PC-9 (cell line): ENCODE data around the gene SCRT2. TPM values are rescaled to one million over a fixed set of nuclear protein-coding genes. Genes with fewer than 3 reads are reported as not detected.

Experiments used
- BruUV-seq: library from RNA; stranded (reverse); fragments of 400-500 nt; replicated peaks from 2 replicates; lab custom pipeline; 2021; lab: Mats Ljungman, UMichigan
- CTCF ChIA-PET: fragments of 300-600 bp; sonication (Branson Sonifier 250); formaldehyde crosslinking; loops from one replicate; lab custom pipeline; 2022; ENCODE audit warnings: antibody characterized with exemption; lab: Charles Lee
- POLR2A ChIA-PET: fragments of 300-600 bp; sonication (Branson Sonifier 250); formaldehyde crosslinking; loops from one replicate; lab custom pipeline; 2022; ENCODE audit warnings: antibody characterized with exemption; ENCODE audit not compliant: unreplicated experiment; lab: Charles Lee
- DNase-seq, 2 experiments: peaks; one replicate each; pipeline versions ENCODE4 v3.0.0 to v3.0.0-alpha.2; 2015 to 2022; ENCODE audit warnings: mixed read lengths in 1 of 2
- H2AFZ ChIP-seq: fragments of 200-600 bp; sonication (generic); 2 replicates; pipeline ENCODE4 v1.8.1; 2017; ENCODE audit warnings: antibody characterized with exemption
- H3F3A ChIP-seq: fragments of 200-600 bp; sonication (generic); 2 replicates; pipeline ENCODE4 v1.8.1; 2017; ENCODE audit warnings: antibody characterized with exemption, mild to moderate bottlenecking, low read depth; ENCODE audit not compliant: insufficient read depth
- H3K27ac ChIP-seq: fragments of 200-600 bp; sonication (generic); 2 replicates; pipeline ENCODE4 v1.6.1; 2016; ENCODE audit warnings: mixed run types
- H3K27me3 ChIP-seq: fragments of 200-600 bp; sonication (generic); 2 replicates; pipeline ENCODE4 v1.6.1; 2016; ENCODE audit warnings: low read depth, mixed run types; ENCODE audit not compliant: insufficient read depth
- H3K36me3 ChIP-seq: fragments of 200-600 bp; sonication (generic); 2 replicates; pipeline ENCODE4 v1.6.1; 2016; ENCODE audit warnings: low read depth, mixed run types
- H3K4me1 ChIP-seq: fragments of 200-600 bp; sonication (generic); replicated peaks from 2 replicates; pipeline ENCODE4 v1.6.1; 2016; ENCODE audit warnings: mixed run types; ENCODE audit not compliant: insufficient read depth
- H3K4me2 ChIP-seq: fragments of 200-600 bp; sonication (generic); 2 replicates; pipeline ENCODE4 v1.6.1; 2017; ENCODE audit warnings: mixed run types
- H3K4me3 ChIP-seq: fragments of 200-600 bp; sonication (generic); 2 replicates; pipeline ENCODE4 v1.6.1; 2016; ENCODE audit warnings: mixed run types
- H3K79me2 ChIP-seq: fragments of 200-600 bp; sonication (generic); 2 replicates; pipeline ENCODE4 v1.6.1; 2017; ENCODE audit warnings: low read depth, mixed run types
- H3K9me2 ChIP-seq: fragments of 200-600 bp; sonication (generic); 2 replicates; pipeline ENCODE4 v1.8.1; 2017; ENCODE audit warnings: mild to moderate bottlenecking; ENCODE audit not compliant: insufficient read depth
- H3K9me3 ChIP-seq: fragments of 200-600 bp; sonication (generic); 2 replicates; pipeline ENCODE4 v1.8.1; 2016; ENCODE audit warnings: low read depth; ENCODE audit not compliant: insufficient read depth
- H4K20me1 ChIP-seq: fragments of 200-600 bp; sonication (generic); 2 replicates; pipeline ENCODE4 v1.8.1; 2017; ENCODE audit not compliant: insufficient read depth
- EZH2 ChIP-seq: fragments of 200-600 bp; sonication (generic); IDR thresholded peaks from 2 replicates; pipeline ENCODE4 v1.8.0; 2017; ENCODE audit warnings: antibody characterized with exemption, low read depth
- intact Hi-C: fragments of 100-400 bp; cut with micrococcal nuclease; formaldehyde crosslinking; loops from one replicate; pipeline ENCODE4 v1.10.0; 2022; ENCODE audit not compliant: unreplicated experiment
- total RNA-seq: library from RNA; stranded (reverse); gene quantifications from 2 replicates; pipeline ENCODE4 v1.2.3, GENCODE V29; 2021
- TF ChIP-seq, protein P1 (sequence below): fragments of 200-600 bp; sonication (generic); conservative IDR thresholded peaks from 2 replicates; pipeline ENCODE4 v1.6.1; 2017; ENCODE audit warnings: mixed run types, antibody characterized with exemption, mild to moderate bottlenecking, moderate library complexity

SCRT2 gene
- total RNA-seq, 1 experiment from 2014 or later, result not detected

DNA sequence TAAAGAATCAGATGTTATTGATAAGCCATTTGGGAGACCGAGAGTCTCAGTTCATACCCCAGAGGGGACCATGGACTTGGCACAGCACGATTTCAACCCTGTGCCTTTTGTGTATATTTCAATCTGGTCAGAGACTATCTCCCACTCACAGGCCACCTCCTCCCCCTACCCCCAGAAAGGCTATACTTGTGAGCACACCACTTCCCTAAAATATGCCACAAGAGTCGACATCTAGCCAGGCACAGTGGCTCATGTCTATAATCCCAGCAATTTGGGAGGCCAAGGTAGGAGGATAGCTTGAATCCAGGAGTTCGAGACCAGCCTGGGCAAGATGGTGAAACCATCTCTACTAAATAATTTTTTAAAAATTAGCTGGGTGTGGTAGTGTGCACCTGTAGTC, 51.9 kb downstream of the SCRT2 start:
- Histone ChIP-seq H3K4me1 (no peaks in the 10 kb centered on the region), H3K4me3 (no peak overlapping the region), H3K27ac (no peak overlapping the region), H2AFZ (no peak overlapping the region), H3K79me2 (no peaks in the 10 kb centered on the region), H3F3A (no peaks in the 10 kb centered on the region), H3K4me2 (no peak overlapping the region), H3K9me3 (no peaks in the 10 kb centered on the region), H3K36me3 (no peaks in the 10 kb centered on the region), H3K9me2 (no peaks in the 10 kb centered on the region), H4K20me1 (no peaks in the 10 kb centered on the region), H3K27me3 (peaks cover 89% of the 10 kb centered on the region)
- BruUV-seq, result no TSS peak
- CTCF ChIA-PET, result no interaction called here
- no peak for TF ChIP-seq EZH2
- TF ChIP-seq, protein P1, sequence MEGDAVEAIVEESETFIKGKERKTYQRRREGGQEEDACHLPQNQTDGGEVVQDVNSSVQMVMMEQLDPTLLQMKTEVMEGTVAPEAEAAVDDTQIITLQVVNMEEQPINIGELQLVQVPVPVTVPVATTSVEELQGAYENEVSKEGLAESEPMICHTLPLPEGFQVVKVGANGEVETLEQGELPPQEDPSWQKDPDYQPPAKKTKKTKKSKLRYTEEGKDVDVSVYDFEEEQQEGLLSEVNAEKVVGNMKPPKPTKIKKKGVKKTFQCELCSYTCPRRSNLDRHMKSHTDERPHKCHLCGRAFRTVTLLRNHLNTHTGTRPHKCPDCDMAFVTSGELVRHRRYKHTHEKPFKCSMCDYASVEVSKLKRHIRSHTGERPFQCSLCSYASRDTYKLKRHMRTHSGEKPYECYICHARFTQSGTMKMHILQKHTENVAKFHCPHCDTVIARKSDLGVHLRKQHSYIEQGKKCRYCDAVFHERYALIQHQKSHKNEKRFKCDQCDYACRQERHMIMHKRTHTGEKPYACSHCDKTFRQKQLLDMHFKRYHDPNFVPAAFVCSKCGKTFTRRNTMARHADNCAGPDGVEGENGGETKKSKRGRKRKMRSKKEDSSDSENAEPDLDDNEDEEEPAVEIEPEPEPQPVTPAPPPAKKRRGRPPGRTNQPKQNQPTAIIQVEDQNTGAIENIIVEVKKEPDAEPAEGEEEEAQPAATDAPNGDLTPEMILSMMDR, result no peak
- DNase-seq, result no peak
- POLR2A ChIA-PET, result interaction anchor here (0.5 kb wide), 1 partner anchor 16 kb away, joined by 4 read pairs; no protein-coding TSS in a partner anchor
- intact Hi-C loops, result no loop called here

DNA sequence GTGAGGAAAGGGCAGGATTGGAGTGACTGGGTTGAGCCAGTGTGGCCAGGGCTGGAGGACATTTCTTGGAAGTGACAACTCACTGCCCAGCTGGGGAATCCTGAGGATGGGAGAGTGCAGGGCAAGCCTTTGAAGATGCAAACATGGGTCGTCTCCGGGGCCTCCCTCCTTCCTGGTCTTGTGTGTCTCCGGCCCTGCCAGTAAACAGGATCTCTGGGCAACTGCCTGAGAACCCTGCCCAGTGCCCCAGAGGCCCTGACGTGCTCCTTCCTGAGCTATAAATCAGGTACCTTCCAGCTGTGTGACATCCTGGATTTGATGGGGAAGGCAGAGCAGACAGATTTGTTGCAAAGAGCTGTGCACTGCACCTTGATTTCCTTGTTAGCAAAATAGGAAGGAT, 52.6 kb downstream of the SCRT2 start:
- Histone ChIP-seq H3K27ac (no peak overlapping the region), H3K9me3 (no peaks in the 10 kb centered on the region), H3K79me2 (no peaks in the 10 kb centered on the region), H2AFZ (no peak overlapping the region), H3K36me3 (no peaks in the 10 kb centered on the region), H3K4me1 (no peaks in the 10 kb centered on the region), H4K20me1 (no peaks in the 10 kb centered on the region), H3K9me2 (no peaks in the 10 kb centered on the region), H3K4me3 (no peak overlapping the region), H3K4me2 (no peak overlapping the region), H3K27me3 (peaks cover 87% of the 10 kb centered on the region), H3F3A (no peaks in the 10 kb centered on the region)
- TF ChIP-seq EZH2, result no peak
- TF ChIP-seq, protein P1, result no peak
- ChIA-PET CTCF (interaction anchor here (0.6 kb wide), 1 partner anchor 103 kb away, joined by 13 read pairs; no protein-coding TSS in a partner anchor), POLR2A (no interaction called here)
- no TSS peak for BruUV-seq
- intact Hi-C loops, result no loop called here
- DNase-seq, result no peak

DNA sequence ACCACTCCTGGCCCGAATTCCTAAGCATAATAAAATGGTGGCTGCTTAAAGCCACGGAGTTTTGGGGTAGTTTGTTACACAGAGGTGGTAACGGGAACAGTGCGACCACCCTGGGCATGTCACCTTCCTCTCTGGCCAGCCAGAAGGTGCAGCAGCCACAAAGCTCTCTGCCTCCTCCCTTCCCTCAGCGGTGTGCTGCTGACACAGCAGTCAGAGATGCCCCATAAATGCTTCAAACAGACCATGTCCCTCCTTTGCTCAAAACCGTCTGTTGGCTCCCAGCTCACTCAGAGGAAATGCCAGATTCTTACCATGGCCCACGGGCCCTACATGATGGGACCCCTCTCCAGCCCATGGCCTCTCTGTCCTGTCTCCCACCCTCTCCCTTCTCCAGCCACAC, 53.4 kb downstream of the SCRT2 start:
- Histone ChIP-seq H3K9me3 (no peaks in the 10 kb centered on the region), H4K20me1 (no peaks in the 10 kb centered on the region), H3F3A (no peaks in the 10 kb centered on the region), H3K4me3 (no peak overlapping the region), H3K4me2 (no peak overlapping the region), H3K27me3 (peaks cover 87% of the 10 kb centered on the region), H3K9me2 (no peaks in the 10 kb centered on the region), H3K36me3 (no peaks in the 10 kb centered on the region), H3K79me2 (no peaks in the 10 kb centered on the region), H3K4me1 (no peaks in the 10 kb centered on the region), H3K27ac (no peak overlapping the region), H2AFZ (no peak overlapping the region)
- intact Hi-C loops, result no loop called here
- CTCF ChIA-PET, result no interaction called here
- BruUV-seq, result no TSS peak
- DNase-seq, result no peak
- POLR2A ChIA-PET, result no interaction called here
- TF ChIP-seq, protein P1, result no peak
- no peak for TF ChIP-seq EZH2
